ENCODE measurements around the gene TEKT3. TPM values are rescaled to one million over a fixed set of nuclear protein-coding genes. Genes with fewer than 3 reads are reported as not detected.

The TEKT3 gene
- polyA plus RNA-seq, 3 donors, result not detected

GRCh38 chr17:15267996-15268395, 73.4 kb downstream of the TEKT3 start:
- H3K4me3 Mint-ChIP-seq, result no peak overlapping the region
- intact Hi-C loops (cut with micrococcal nuclease), result no loop called here
- Histone ChIP-seq H3K4me2 (replicated peaks; ENCODE audit: extremely low read depth, low read length, poor library complexity, severe bottlenecking) (no peak overlapping the region), H3K79me2 (ENCODE audit: insufficient read depth, low read length) (no peaks in the 10 kb centered on the region), H3K9ac (ENCODE audit: insufficient read depth, low read length, poor library complexity, severe bottlenecking) (no peak overlapping the region), H3K4me3 (replicated peaks in 1 of 3; ENCODE audit: low read depth in 2 of 3, low read length in 3 of 3) (no peak overlapping the region), H3K9me3 (replicated peaks in 1 of 2; ENCODE audit: control insufficient read depth in 1 of 2, insufficient read depth in 1 of 2, low read length in 2 of 2) (peaks cover 2 to 7% of the 10 kb centered on the region in 2 donors), H3K27me3 (ENCODE audit: control insufficient read depth in 2 of 2, insufficient read depth in 2 of 2, low read length in 2 of 2) (peaks cover 28 to 32% of the 10 kb centered on the region in 2 donors), H4K20me1 (ENCODE audit: insufficient read depth, low read length) (no peaks in the 10 kb centered on the region), H2AFZ (ENCODE audit: insufficient read depth, low read depth, low read length, poor library complexity, severe bottlenecking) (no peak overlapping the region), H3K4me1 (ENCODE audit: control insufficient read depth in 1 of 2, insufficient read depth in 2 of 2, low read length in 2 of 2) (peaks cover 4 to 5% of the 10 kb centered on the region in 2 donors), H3K27ac (ENCODE audit: low read depth in 1 of 2, low read length in 2 of 2) (no peak overlapping the region), H3K36me3 (replicated peaks in 1 of 2; ENCODE audit: control insufficient read depth in 1 of 2, insufficient read depth in 2 of 2, low read length in 2 of 2) (no peaks in the 10 kb centered on the region)
- TF ChIP-seq, protein P1, sequence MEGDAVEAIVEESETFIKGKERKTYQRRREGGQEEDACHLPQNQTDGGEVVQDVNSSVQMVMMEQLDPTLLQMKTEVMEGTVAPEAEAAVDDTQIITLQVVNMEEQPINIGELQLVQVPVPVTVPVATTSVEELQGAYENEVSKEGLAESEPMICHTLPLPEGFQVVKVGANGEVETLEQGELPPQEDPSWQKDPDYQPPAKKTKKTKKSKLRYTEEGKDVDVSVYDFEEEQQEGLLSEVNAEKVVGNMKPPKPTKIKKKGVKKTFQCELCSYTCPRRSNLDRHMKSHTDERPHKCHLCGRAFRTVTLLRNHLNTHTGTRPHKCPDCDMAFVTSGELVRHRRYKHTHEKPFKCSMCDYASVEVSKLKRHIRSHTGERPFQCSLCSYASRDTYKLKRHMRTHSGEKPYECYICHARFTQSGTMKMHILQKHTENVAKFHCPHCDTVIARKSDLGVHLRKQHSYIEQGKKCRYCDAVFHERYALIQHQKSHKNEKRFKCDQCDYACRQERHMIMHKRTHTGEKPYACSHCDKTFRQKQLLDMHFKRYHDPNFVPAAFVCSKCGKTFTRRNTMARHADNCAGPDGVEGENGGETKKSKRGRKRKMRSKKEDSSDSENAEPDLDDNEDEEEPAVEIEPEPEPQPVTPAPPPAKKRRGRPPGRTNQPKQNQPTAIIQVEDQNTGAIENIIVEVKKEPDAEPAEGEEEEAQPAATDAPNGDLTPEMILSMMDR (IDR thresholded peaks at IDR 0.05), result no peak
- H3K4me1 Mint-ChIP-seq, result peaks cover 4% of the 10 kb centered on the region
- H3K36me3 Mint-ChIP-seq, result peaks cover 0 to 3% of the 10 kb centered on the region in 2 donors
- peaks cover 0 to 7% (median 0%) of the 10 kb centered on the region in 7 donors for H3K9me3 Mint-ChIP-seq
- no peak overlapping the region for H3K27ac Mint-ChIP-seq
- H3K27me3 Mint-ChIP-seq (ENCODE audit: low read depth in 3 of 3), result peaks cover 28 to 56% (median 34%) of the 10 kb centered on the region in 3 donors
- 100% methylated on average over 1 of the region's 3 CpGs for whole genome bisulfite sequencing (ENCODE audit: insufficient coverage)
- no peak for DNase-seq

DNA sequence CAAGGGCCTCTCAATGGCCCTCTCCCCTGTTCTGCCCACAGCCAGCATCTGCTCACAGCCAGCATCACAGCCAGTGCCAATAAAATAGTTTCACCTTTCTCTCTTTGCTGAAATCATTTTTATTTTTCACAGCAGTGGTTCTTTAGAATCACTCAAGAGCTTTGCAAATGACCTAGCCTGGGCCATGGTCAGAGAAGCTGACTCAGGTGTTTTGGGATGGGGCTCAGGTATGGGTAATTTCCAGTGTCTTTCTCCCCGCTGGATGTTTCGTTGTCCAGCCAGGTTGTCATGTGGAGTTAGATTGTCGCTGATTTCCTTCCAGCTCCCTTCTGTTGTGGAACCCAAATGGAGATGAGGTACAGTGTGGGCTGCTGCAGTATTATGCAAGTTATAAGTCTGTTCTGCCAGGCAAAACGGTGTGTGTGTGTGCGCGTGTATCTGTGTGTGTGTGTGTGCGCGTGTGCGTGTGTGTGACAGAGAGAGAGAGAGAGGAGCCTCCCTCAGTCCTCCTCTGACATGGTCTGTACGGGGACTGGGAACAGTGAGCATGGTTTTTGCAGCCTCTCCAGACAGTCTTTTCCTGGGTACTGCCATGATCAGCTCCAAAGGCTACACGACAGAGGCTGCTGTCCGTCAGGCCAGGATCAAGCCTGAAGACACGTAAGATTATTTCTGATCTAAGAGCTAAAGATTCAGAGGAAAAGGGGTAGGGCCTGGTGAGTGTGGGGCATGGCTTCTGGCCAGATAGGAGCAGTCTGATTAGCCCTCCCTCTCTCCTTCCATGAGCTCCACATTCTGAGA, 74.9 kb downstream of the TEKT3 start:
- Mint-ChIP-seq H3K4me3 (peak overlapping the region in 1 of 2 donors; percentile 56), H3K9me3 (peaks cover 0 to 14% (median 0%) of the 10 kb centered on the region in 7 donors), H3K27ac (no peak overlapping the region), H3K36me3 (peaks cover 3 to 4% of the 10 kb centered on the region in 2 donors), H3K27me3 (ENCODE audit: low read depth in 3 of 3) (peaks cover 42 to 70% (median 46%) of the 10 kb centered on the region in 3 donors), H3K4me1 (peaks cover 19% of the 10 kb centered on the region)
- intact Hi-C loops (cut with micrococcal nuclease), result no loop called here
- WGBS (ENCODE audit: insufficient coverage), result 84% methylated on average over 9 of the region's 13 CpGs
- H3K4me1 ChIP-seq (ENCODE audit: control insufficient read depth in 1 of 2, insufficient read depth in 2 of 2, low read length in 2 of 2), result peaks cover 19 to 20% of the 10 kb centered on the region in 2 donors
- H4K20me1 ChIP-seq (ENCODE audit: insufficient read depth, low read length), result no peaks in the 10 kb centered on the region
- DNase-seq, result no peak
- TF ChIP-seq, protein P1 (IDR thresholded peaks at IDR 0.05), result no peak
- H2AFZ ChIP-seq (ENCODE audit: insufficient read depth, low read depth, low read length, poor library complexity, severe bottlenecking), result no peak overlapping the region
- H3K36me3 ChIP-seq (replicated peaks in 1 of 2; ENCODE audit: control insufficient read depth in 1 of 2, insufficient read depth in 2 of 2, low read length in 2 of 2), result no peaks in the 10 kb centered on the region
- H3K27ac ChIP-seq (ENCODE audit: low read depth in 1 of 2, low read length in 2 of 2), result no peak overlapping the region
- H3K4me3 ChIP-seq (replicated peaks in 1 of 3; ENCODE audit: low read depth in 2 of 3, low read length in 3 of 3), result no peak overlapping the region
- no peaks in the 10 kb centered on the region for H3K79me2 ChIP-seq (ENCODE audit: insufficient read depth, low read length)
- no peak overlapping the region for H3K9ac ChIP-seq (ENCODE audit: insufficient read depth, low read length, poor library complexity, severe bottlenecking)
- H3K27me3 ChIP-seq (ENCODE audit: control insufficient read depth in 2 of 2, insufficient read depth in 2 of 2, low read length in 2 of 2), result peaks cover 41 to 47% of the 10 kb centered on the region in 2 donors
- peaks cover 2 to 17% of the 10 kb centered on the region in 2 donors for H3K9me3 ChIP-seq (replicated peaks in 1 of 2; ENCODE audit: control insufficient read depth in 1 of 2, insufficient read depth in 1 of 2, low read length in 2 of 2)
- H3K4me2 ChIP-seq (replicated peaks; ENCODE audit: extremely low read depth, low read length, poor library complexity, severe bottlenecking), result no peak overlapping the region

All from CD14-positive monocyte (primary cell).